Dendritic cell treated with granulocyte-macrophage colony-stimulating factor and Interleukin-4, amounts not matched to agents 40 ng/mL and 50 ng/mL, for 4 days (primary cell): ENCODE data around the gene NCOA7.
"Not testable (repeated sequence)": the region's sequence is repeated elsewhere in the genome, so short reads cannot be mapped to it uniquely, and the experiment has no call there.

Source experiments
- H3K27ac Mint-ChIP-seq: one replicate; pipeline ENCODE4 v1.8.0; 2022; ENCODE audit warnings: mild to moderate bottlenecking, mixed read lengths
- H3K27me3 Mint-ChIP-seq: one replicate; pipeline ENCODE4 v1.8.0; 2022; ENCODE audit warnings: mild to moderate bottlenecking, mixed read lengths
- H3K36me3 Mint-ChIP-seq: one replicate; pipeline ENCODE4 v1.8.0; 2022; ENCODE audit warnings: low read depth, mixed read lengths
- H3K4me1 Mint-ChIP-seq: one replicate; pipeline ENCODE4 v1.8.0; 2022; ENCODE audit warnings: low read depth, mixed read lengths
- H3K4me3 Mint-ChIP-seq: one replicate; pipeline ENCODE4 v1.8.0; 2022; ENCODE audit warnings: mild to moderate bottlenecking, moderate library complexity, mixed read lengths
- H3K9me3 Mint-ChIP-seq: one replicate; pipeline ENCODE4 v1.8.0; 2022; ENCODE audit warnings: mixed read lengths
- intact Hi-C: fragments of 100-400 bp; cut with micrococcal nuclease; formaldehyde crosslinking; loops from one replicate; pipeline ENCODE4 v1.15.0; 2022

NCOA7 gene

GRCh38 chr6:125882243-125882642, 91.5 kb downstream of the NCOA7 start:
- H3K9me3 Mint-ChIP-seq, result no peaks in the 10 kb centered on the region
- intact Hi-C loops, result no loop called here
- H3K4me3 Mint-ChIP-seq, result no peak overlapping the region
- H3K36me3 Mint-ChIP-seq, result peaks cover 79% of the 10 kb centered on the region
- no peaks in the 10 kb centered on the region for H3K27me3 Mint-ChIP-seq
- H3K4me1 Mint-ChIP-seq, result peaks cover 5% of the 10 kb centered on the region
- no peak overlapping the region for H3K27ac Mint-ChIP-seq

- H3K9me3 Mint-ChIP-seq, result no peaks in the 10 kb centered on the region
- H3K4me1 Mint-ChIP-seq, result peaks cover 5% of the 10 kb centered on the region
- H3K27me3 Mint-ChIP-seq, result no peaks in the 10 kb centered on the region
- intact Hi-C loops, result no loop called here
- no peak overlapping the region for H3K27ac Mint-ChIP-seq
- no peak overlapping the region for H3K4me3 Mint-ChIP-seq
- H3K36me3 Mint-ChIP-seq, result peaks cover 71% of the 10 kb centered on the region
These were observed 94.0 kb downstream of the NCOA7 start for GRCh38 chr6:125884634-125885371.

GRCh38 chr6:125886021-125886420, 95.3 kb downstream of the NCOA7 start:
- Mint-ChIP-seq H3K4me3 (no peak overlapping the region), H3K4me1 (peaks cover 5% of the 10 kb centered on the region), H3K9me3 (no peaks in the 10 kb centered on the region), H3K27ac (no peak overlapping the region), H3K36me3 (peaks cover 63% of the 10 kb centered on the region), H3K27me3 (no peaks in the 10 kb centered on the region)
- intact Hi-C loops, result no loop called here

- intact Hi-C loops, result no loop called here
- Mint-ChIP-seq H3K4me3 (no peak overlapping the region), H3K27ac (no peak overlapping the region), H3K36me3 (peaks cover 54% of the 10 kb centered on the region), H3K4me1 (peaks cover 5% of the 10 kb centered on the region), H3K27me3 (no peaks in the 10 kb centered on the region), H3K9me3 (no peaks in the 10 kb centered on the region)
These were observed 96.2 kb downstream of the NCOA7 start for GRCh38 chr6:125886914-125887313.

- Mint-ChIP-seq H3K4me1 (peaks cover 5% of the 10 kb centered on the region), H3K9me3 (no peaks in the 10 kb centered on the region), H3K27me3 (no peaks in the 10 kb centered on the region), H3K4me3 (no peak overlapping the region), H3K36me3 (peaks cover 50% of the 10 kb centered on the region), H3K27ac (no peak overlapping the region)
- intact Hi-C loops, result no loop called here
These were observed 96.6 kb downstream of the NCOA7 start for GRCh38 chr6:125887372-125887771.

GRCh38 chr6:125888989-125889656, 98.4 kb downstream of the NCOA7 start:
- peaks cover 32% of the 10 kb centered on the region for H3K36me3 Mint-ChIP-seq

GRCh38 chr6:125899726-125900182, 109.0 kb downstream of the NCOA7 start:
- H3K36me3 Mint-ChIP-seq, result peaks cover 43% of the 10 kb centered on the region
- intact Hi-C loops, result no loop called here

More at GRCh38 chr6:125888989-125889656, 98.4 kb downstream of the NCOA7 start:
- H3K9me3 Mint-ChIP-seq, result no peaks in the 10 kb centered on the region
- no peak overlapping the region for H3K4me3 Mint-ChIP-seq
- H3K27ac Mint-ChIP-seq, result no peak overlapping the region
- no peaks in the 10 kb centered on the region for H3K27me3 Mint-ChIP-seq
- peaks cover 5% of the 10 kb centered on the region for H3K4me1 Mint-ChIP-seq
- intact Hi-C loops, result no loop called here

GRCh38 chr6:125904871-125905270, 114.1 kb downstream of the NCOA7 start:
- H3K4me3 Mint-ChIP-seq, result no peak overlapping the region
- intact Hi-C loops, result no loop called here
- no peaks in the 10 kb centered on the region for H3K9me3 Mint-ChIP-seq
- H3K27ac Mint-ChIP-seq, result no peak overlapping the region
- H3K4me1 Mint-ChIP-seq, result peaks cover 22% of the 10 kb centered on the region
- H3K27me3 Mint-ChIP-seq, result no peaks in the 10 kb centered on the region
- H3K36me3 Mint-ChIP-seq, result peaks cover 60% of the 10 kb centered on the region

More at GRCh38 chr6:125899726-125900182, 109.0 kb downstream of the NCOA7 start:
- Mint-ChIP-seq H3K9me3 (no peaks in the 10 kb centered on the region), H3K4me3 (no peak overlapping the region), H3K27me3 (no peaks in the 10 kb centered on the region), H3K27ac (no peak overlapping the region), H3K4me1 (no peaks in the 10 kb centered on the region)

- intact Hi-C loops, result no loop called here
- no peak overlapping the region for H3K4me3 Mint-ChIP-seq
- H3K36me3 Mint-ChIP-seq, result peaks cover 54% of the 10 kb centered on the region
- H3K4me1 Mint-ChIP-seq, result peaks cover 33% of the 10 kb centered on the region
- H3K9me3 Mint-ChIP-seq, result no peaks in the 10 kb centered on the region
- no peak overlapping the region for H3K27ac Mint-ChIP-seq
- H3K27me3 Mint-ChIP-seq, result no peaks in the 10 kb centered on the region
These were observed 115.6 kb downstream of the NCOA7 start for GRCh38 chr6:125906158-125906998.

- Mint-ChIP-seq H3K4me3 (no peak overlapping the region), H3K4me1 (peaks cover 33% of the 10 kb centered on the region), H3K27ac (no peak overlapping the region), H3K9me3 (no peaks in the 10 kb centered on the region), H3K36me3 (peaks cover 52% of the 10 kb centered on the region), H3K27me3 (no peaks in the 10 kb centered on the region)
- intact Hi-C loops, result no loop called here
These were observed 119.8 kb downstream of the NCOA7 start for GRCh38 chr6:125910527-125910926.

- Mint-ChIP-seq H3K36me3 (peaks cover 52% of the 10 kb centered on the region), H3K4me1 (peaks cover 31% of the 10 kb centered on the region)
- H3K27ac Mint-ChIP-seq, H3K4me3 Mint-ChIP-seq, intact Hi-C loops, H3K27me3 Mint-ChIP-seq, H3K9me3 Mint-ChIP-seq: not testable (repeated sequence)
These were observed 120.3 kb downstream of the NCOA7 start for GRCh38 chr6:125911051-125911451.

GRCh38 chr6:125912430-125912829, 121.7 kb downstream of the NCOA7 start:
- Mint-ChIP-seq H3K4me1 (peaks cover 25% of the 10 kb centered on the region), H3K36me3 (peaks cover 60% of the 10 kb centered on the region)
- H3K27me3 Mint-ChIP-seq, H3K9me3 Mint-ChIP-seq, H3K27ac Mint-ChIP-seq, H3K4me3 Mint-ChIP-seq, intact Hi-C loops: not testable (repeated sequence)

- H3K4me3 Mint-ChIP-seq, result no peak overlapping the region
- H3K27me3 Mint-ChIP-seq, result no peaks in the 10 kb centered on the region
- H3K27ac Mint-ChIP-seq, result no peak overlapping the region
- H3K4me1 Mint-ChIP-seq, result peaks cover 25% of the 10 kb centered on the region
- peaks cover 60% of the 10 kb centered on the region for H3K36me3 Mint-ChIP-seq
- intact Hi-C loops, result no loop called here
- H3K9me3 Mint-ChIP-seq, result no peaks in the 10 kb centered on the region
These were observed 122.4 kb downstream of the NCOA7 start for GRCh38 chr6:125913145-125913544.

- Mint-ChIP-seq H3K27ac (no peak overlapping the region), H3K9me3 (no peaks in the 10 kb centered on the region), H3K27me3 (no peaks in the 10 kb centered on the region), H3K4me1 (peaks cover 28% of the 10 kb centered on the region), H3K36me3 (peaks cover 53% of the 10 kb centered on the region), H3K4me3 (no peak overlapping the region)
- intact Hi-C loops, result no loop called here
These were observed 123.1 kb downstream of the NCOA7 start for GRCh38 chr6:125913864-125914351.
